Astrocyte (in vitro differentiated cells and primary cell): ENCODE results near the gene SLC2A8. TPM values are rescaled to one million over a fixed set of nuclear protein-coding genes. Genes with fewer than 3 reads are reported as not detected.

Source experiments
- DNase-seq: peaks from one replicate; pipeline ENCODE4 v3.0.0-alpha.2; 2010; ENCODE audit warnings: low read depth
- FAIRE-seq: peaks from 2 replicates; lab custom pipeline; 2011; peaks lifted over from hg19 to GRCh38; lab: Jason Lieb, UNC
- H2AFZ ChIP-seq: 2 replicates; pipeline ENCODE4 v1.6.0; 2012; ENCODE audit warnings: low read depth, low read length, inconsistent platforms
- H3K27ac ChIP-seq: 2 replicates; pipeline ENCODE4 v1.5.1; 2011; ENCODE audit warnings: low read depth, low read length, inconsistent platforms
- H3K27me3 ChIP-seq: 2 replicates; pipeline ENCODE4 v1.6.0; 2011; ENCODE audit warnings: low read length, inconsistent platforms; ENCODE audit not compliant: insufficient read depth
- H3K36me3 ChIP-seq: 2 replicates; pipeline ENCODE4 v1.5.1; 2011; ENCODE audit warnings: low read length, inconsistent platforms; ENCODE audit not compliant: insufficient read depth
- H3K4me1 ChIP-seq: 2 replicates; pipeline ENCODE4 v1.5.1; 2011; ENCODE audit warnings: low read length, inconsistent platforms; ENCODE audit not compliant: insufficient read depth
- H3K4me2 ChIP-seq: 2 replicates; pipeline ENCODE4 v1.6.0; 2012; ENCODE audit warnings: low read length, inconsistent platforms
- H3K4me3 ChIP-seq: 2 replicates; pipeline ENCODE4 v1.5.1; 2011; ENCODE audit warnings: low read depth, mild to moderate bottlenecking, low read length, inconsistent platforms; ENCODE audit not compliant: insufficient read depth
- H3K79me2 ChIP-seq: 2 replicates; pipeline ENCODE4 v1.6.0; 2012; ENCODE audit warnings: mild to moderate bottlenecking, low read length, inconsistent platforms; ENCODE audit not compliant: insufficient read depth
- H3K9ac ChIP-seq: 2 replicates; pipeline ENCODE4 v1.6.0; 2012; ENCODE audit warnings: mild to moderate bottlenecking, low read length, inconsistent platforms
- H3K9me3 ChIP-seq: 2 replicates; pipeline ENCODE4 v1.5.1; 2012; ENCODE audit warnings: low read depth, mild to moderate bottlenecking, low read length, inconsistent platforms; ENCODE audit not compliant: insufficient read depth
- H4K20me1 ChIP-seq: 2 replicates; pipeline ENCODE4 v1.6.0; 2012; ENCODE audit warnings: low read length, inconsistent platforms; ENCODE audit not compliant: insufficient read depth
- H3K27ac Mint-ChIP-seq: one replicate; pipeline ENCODE4 v1.8.0; 2021; ENCODE audit warnings: mild to moderate bottlenecking, mixed read lengths; ENCODE audit not compliant: unreplicated experiment
- H3K27me3 Mint-ChIP-seq: one replicate; pipeline ENCODE4 v1.8.0; 2021; ENCODE audit warnings: low read depth, mixed read lengths; ENCODE audit not compliant: unreplicated experiment
- H3K36me3 Mint-ChIP-seq: one replicate; pipeline ENCODE4 v1.8.0; 2021; ENCODE audit warnings: low read depth, mixed read lengths; ENCODE audit not compliant: unreplicated experiment
- H3K4me1 Mint-ChIP-seq: one replicate; pipeline ENCODE4 v1.8.0; 2021; ENCODE audit warnings: low read depth, mixed read lengths; ENCODE audit not compliant: unreplicated experiment
- H3K4me3 Mint-ChIP-seq: one replicate; pipeline ENCODE4 v1.8.0; 2021; ENCODE audit warnings: mild to moderate bottlenecking, moderate library complexity, mixed read lengths; ENCODE audit not compliant: unreplicated experiment
- H3K9me3 Mint-ChIP-seq: one replicate; pipeline ENCODE4 v1.8.0; 2021; ENCODE audit warnings: mild to moderate bottlenecking, mixed read lengths; ENCODE audit not compliant: unreplicated experiment
- EZH2 ChIP-seq: IDR thresholded peaks from 2 replicates; pipeline ENCODE4 v1.6.1; 2012; ENCODE audit warnings: mild to moderate bottlenecking, low read length, inconsistent platforms; ENCODE audit not compliant: insufficient read depth
- total RNA-seq: library from RNA; stranded (reverse); gene quantifications from 2 replicates; pipeline ENCODE4 v1.2.1, GENCODE V29; 2021
- TF ChIP-seq, protein P1 (sequence below): IDR thresholded peaks from 2 replicates; pipeline ENCODE4 v1.5.1; 2011; ENCODE audit warnings: low read depth, mild to moderate bottlenecking, inconsistent platforms, low read length, moderate library complexity; ENCODE audit not compliant: insufficient read depth

Gene SLC2A8
- total RNA-seq, 1 donor from 2014 or later: 18.8 TPM

- no peaks in the 10 kb centered on the region for H3K27me3 Mint-ChIP-seq
- H3K9me3 ChIP-seq: no peaks in the 10 kb centered on the region
- no peak overlapping the region for H3K27ac Mint-ChIP-seq
- H3K36me3 ChIP-seq: no peaks in the 10 kb centered on the region
- no peak overlapping the region for H3K27ac ChIP-seq
- H3K9me3 Mint-ChIP-seq: no peaks in the 10 kb centered on the region
- no peaks in the 10 kb centered on the region for H3K27me3 ChIP-seq
- H3K9ac ChIP-seq: no peak overlapping the region
- no peak overlapping the region for H3K4me3 ChIP-seq
- peaks cover 6% of the 10 kb centered on the region for H3K36me3 Mint-ChIP-seq
- no peak overlapping the region for H2AFZ ChIP-seq
- no peak overlapping the region for H3K4me2 ChIP-seq
- peaks cover 5% of the 10 kb centered on the region for H3K4me1 ChIP-seq
- no peaks in the 10 kb centered on the region for H3K4me1 Mint-ChIP-seq
- DNase-seq (no peak), FAIRE-seq (no peak)
- peaks cover 16% of the 10 kb centered on the region for H4K20me1 ChIP-seq
- H3K4me3 Mint-ChIP-seq: no peak overlapping the region
- H3K79me2 ChIP-seq: peaks cover 15% of the 10 kb centered on the region
- no peak for TF ChIP-seq EZH2
- TF ChIP-seq, protein P1, sequence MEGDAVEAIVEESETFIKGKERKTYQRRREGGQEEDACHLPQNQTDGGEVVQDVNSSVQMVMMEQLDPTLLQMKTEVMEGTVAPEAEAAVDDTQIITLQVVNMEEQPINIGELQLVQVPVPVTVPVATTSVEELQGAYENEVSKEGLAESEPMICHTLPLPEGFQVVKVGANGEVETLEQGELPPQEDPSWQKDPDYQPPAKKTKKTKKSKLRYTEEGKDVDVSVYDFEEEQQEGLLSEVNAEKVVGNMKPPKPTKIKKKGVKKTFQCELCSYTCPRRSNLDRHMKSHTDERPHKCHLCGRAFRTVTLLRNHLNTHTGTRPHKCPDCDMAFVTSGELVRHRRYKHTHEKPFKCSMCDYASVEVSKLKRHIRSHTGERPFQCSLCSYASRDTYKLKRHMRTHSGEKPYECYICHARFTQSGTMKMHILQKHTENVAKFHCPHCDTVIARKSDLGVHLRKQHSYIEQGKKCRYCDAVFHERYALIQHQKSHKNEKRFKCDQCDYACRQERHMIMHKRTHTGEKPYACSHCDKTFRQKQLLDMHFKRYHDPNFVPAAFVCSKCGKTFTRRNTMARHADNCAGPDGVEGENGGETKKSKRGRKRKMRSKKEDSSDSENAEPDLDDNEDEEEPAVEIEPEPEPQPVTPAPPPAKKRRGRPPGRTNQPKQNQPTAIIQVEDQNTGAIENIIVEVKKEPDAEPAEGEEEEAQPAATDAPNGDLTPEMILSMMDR: no peak
These were observed 5.6 kb downstream of the SLC2A8 start for GRCh38 chr9:127402401-127403090.

DNA sequence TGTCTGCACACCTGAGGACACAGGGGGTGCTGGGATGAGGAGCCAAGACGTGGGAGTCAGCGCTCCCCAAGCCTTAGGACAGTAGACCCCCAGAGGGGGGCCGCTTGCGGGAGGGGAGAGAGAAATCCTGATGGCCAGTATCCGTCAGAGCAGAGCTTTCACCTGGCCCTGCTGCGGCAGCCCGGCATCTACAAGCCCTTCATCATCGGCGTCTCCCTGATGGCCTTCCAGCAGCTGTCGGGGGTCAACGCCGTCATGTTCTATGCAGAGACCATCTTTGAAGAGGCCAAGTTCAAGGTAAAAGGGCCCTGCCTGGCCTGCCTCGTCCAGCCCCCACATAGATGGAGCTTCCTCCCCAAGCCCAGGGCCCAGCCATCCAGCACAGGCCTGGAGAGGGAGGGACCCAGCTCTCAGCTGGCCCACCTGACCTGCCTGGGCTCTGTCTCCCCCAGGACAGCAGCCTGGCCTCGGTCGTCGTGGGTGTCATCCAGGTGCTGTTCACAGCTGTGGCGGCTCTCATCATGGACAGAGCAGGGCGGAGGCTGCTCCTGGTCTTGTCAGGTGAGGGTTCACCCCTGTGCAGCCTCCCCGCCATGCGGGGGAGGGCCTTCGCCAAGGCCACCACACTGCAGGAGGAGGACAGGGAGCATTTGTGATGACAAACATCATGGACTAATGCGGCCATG is 6.7 kb downstream of the SLC2A8 start:
- Histone ChIP-seq H4K20me1 (peaks cover 9% of the 10 kb centered on the region), H3K27me3 (no peaks in the 10 kb centered on the region), H3K4me3 (no peak overlapping the region), H3K36me3 (no peaks in the 10 kb centered on the region), H3K4me1 (no peaks in the 10 kb centered on the region), H3K27ac (no peak overlapping the region), H3K9me3 (no peaks in the 10 kb centered on the region), H3K79me2 (peaks cover 6% of the 10 kb centered on the region), H2AFZ (no peak overlapping the region), H3K9ac (no peak overlapping the region), H3K4me2 (no peak overlapping the region)
- Mint-ChIP-seq H3K27me3 (no peaks in the 10 kb centered on the region), H3K4me3 (no peak overlapping the region), H3K36me3 (peaks cover 6% of the 10 kb centered on the region), H3K9me3 (no peaks in the 10 kb centered on the region), H3K4me1 (no peaks in the 10 kb centered on the region), H3K27ac (no peak overlapping the region)
- TF ChIP-seq, protein P1: no peak
- TF ChIP-seq EZH2: no peak
- FAIRE-seq (no peak), DNase-seq (no peak)

DNA sequence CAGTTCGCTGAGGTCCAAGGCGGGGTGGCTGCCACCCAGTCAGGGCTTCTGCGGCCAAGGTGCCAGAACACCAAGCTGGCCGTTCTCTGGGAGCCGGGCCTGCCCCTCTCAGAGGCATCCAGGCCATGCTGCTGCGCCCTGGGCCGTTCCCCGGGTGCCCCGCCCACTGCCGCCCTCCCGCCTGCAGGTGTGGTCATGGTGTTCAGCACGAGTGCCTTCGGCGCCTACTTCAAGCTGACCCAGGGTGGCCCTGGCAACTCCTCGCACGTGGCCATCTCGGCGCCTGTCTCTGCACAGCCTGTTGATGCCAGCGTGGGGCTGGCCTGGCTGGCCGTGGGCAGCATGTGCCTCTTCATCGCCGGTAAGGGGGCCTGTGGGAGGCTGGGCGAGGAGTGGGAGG is 7.7 kb downstream of the SLC2A8 start:
- Mint-ChIP-seq H3K4me3 (no peak overlapping the region), H3K9me3 (no peaks in the 10 kb centered on the region), H3K27ac (no peak overlapping the region), H3K27me3 (no peaks in the 10 kb centered on the region), H3K36me3 (peaks cover 6% of the 10 kb centered on the region), H3K4me1 (no peaks in the 10 kb centered on the region)
- FAIRE-seq: no peak
- Histone ChIP-seq H3K27me3 (no peaks in the 10 kb centered on the region), H3K9me3 (no peaks in the 10 kb centered on the region), H3K4me1 (no peaks in the 10 kb centered on the region), H2AFZ (no peak overlapping the region), H3K79me2 (no peaks in the 10 kb centered on the region), H3K36me3 (no peaks in the 10 kb centered on the region), H3K9ac (no peak overlapping the region), H3K4me2 (no peak overlapping the region), H3K4me3 (no peak overlapping the region), H4K20me1 (peaks cover 3% of the 10 kb centered on the region), H3K27ac (no peak overlapping the region)
- TF ChIP-seq, protein P1: no peak
- no peak for TF ChIP-seq EZH2
- DNase-seq: no peak
